ENCODE results near the gene TMEM183A.

DNA sequence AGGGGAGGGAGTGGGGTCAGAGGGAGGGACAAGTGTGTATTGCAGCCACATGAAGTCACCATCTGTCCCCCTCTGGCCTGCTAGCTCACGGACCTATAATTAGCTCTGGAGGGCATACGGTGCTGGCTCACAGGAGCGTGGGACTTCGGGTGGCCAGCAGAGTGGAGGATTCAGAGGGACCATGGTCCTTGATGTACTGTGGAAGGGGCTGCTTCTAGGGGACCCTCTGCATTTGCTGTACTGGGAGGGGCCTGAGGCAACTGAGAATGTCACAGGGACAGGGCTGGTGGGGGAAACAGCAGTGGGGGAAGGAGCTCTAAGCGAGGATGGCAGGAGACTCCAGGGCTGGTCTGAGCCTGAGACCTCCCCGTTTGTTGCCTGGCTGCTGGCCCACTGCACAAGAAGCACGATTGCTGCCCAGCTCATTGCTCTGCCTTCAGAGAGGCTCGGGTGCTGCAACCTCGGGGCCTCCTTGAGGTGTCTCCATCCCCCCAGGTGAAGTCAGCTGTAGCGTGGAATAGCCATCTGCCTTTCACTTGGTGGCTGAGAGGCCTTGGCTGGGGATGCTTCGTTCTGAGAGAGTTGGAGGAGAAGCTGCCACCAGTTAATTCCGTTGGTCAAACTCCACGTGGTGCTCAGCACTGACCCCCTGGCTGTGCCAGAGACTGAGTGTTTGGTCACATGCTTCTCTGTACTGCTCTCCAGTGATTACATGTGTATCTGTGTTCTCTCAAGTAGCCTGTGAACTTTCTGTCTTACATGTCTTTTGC lies 21.8 kb downstream of the TMEM183A start:
- TF ChIP-seq EZH2 (IDR thresholded peaks at IDR 0.05; ENCODE audit: borderline replicate concordance, low read depth, low read length, severe bottlenecking) = no peak
- TF ChIP-seq, protein P1, sequence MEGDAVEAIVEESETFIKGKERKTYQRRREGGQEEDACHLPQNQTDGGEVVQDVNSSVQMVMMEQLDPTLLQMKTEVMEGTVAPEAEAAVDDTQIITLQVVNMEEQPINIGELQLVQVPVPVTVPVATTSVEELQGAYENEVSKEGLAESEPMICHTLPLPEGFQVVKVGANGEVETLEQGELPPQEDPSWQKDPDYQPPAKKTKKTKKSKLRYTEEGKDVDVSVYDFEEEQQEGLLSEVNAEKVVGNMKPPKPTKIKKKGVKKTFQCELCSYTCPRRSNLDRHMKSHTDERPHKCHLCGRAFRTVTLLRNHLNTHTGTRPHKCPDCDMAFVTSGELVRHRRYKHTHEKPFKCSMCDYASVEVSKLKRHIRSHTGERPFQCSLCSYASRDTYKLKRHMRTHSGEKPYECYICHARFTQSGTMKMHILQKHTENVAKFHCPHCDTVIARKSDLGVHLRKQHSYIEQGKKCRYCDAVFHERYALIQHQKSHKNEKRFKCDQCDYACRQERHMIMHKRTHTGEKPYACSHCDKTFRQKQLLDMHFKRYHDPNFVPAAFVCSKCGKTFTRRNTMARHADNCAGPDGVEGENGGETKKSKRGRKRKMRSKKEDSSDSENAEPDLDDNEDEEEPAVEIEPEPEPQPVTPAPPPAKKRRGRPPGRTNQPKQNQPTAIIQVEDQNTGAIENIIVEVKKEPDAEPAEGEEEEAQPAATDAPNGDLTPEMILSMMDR (IDR thresholded peaks at IDR 0.05; ENCODE audit: borderline replicate concordance, extremely low read depth, low read length, poor library complexity, severe bottlenecking) = no peak
